Tibial artery (tissue), 4 donors: Measurements from ENCODE around the gene ETV6.

Source experiments
- DNase-seq, 2 donors: peaks; one replicate each; pipeline ENCODE4 v3.0.0-alpha.2; 2019
- H3K27ac ChIP-seq, 2 donors: fragments of 200-600 bp; sonication (generic) in 1 of 2; 1 replicate in 1 of 2; 2 replicates in 1 of 2; pipeline ENCODE4 v1.5.1; 2018 to 2019; ENCODE audit warnings: mild to moderate bottlenecking in 1 of 2
- H3K27me3 ChIP-seq, 2 donors: fragments of 200-600 bp; sonication (generic) in 1 of 2; one replicate each; pipeline versions ENCODE4 v1.5.1 to v1.6.0; 2016 to 2019
- H3K36me3 ChIP-seq, 3 donors: fragments of 200-600 bp; sonication (generic) in 2 of 3; one replicate each; pipeline ENCODE4 v1.5.1; 2016 to 2019; ENCODE audit warnings: mild to moderate bottlenecking in 2 of 3
- H3K4me1 ChIP-seq, 4 donors: fragments of 200-600 bp; sonication (generic) in 2 of 4; 1 replicate in 3 of 4; 2 replicates in 1 of 4; pipeline ENCODE4 v1.5.1; 2016 to 2019
- H3K4me3 ChIP-seq, 2 donors: fragments of 200-600 bp; sonication (generic) in 1 of 2; 1 replicate in 1 of 2; 2 replicates in 1 of 2; pipeline ENCODE4 v1.5.1; 2018 to 2019; ENCODE audit warnings: mild to moderate bottlenecking in 2 of 2
- H3K9me3 ChIP-seq, 3 donors: fragments of 200-600 bp; sonication (generic) in 1 of 3; one replicate each; pipeline ENCODE4 v1.5.1; 2016 to 2019
- intact Hi-C: fragments of 100-400 bp; cut with DNase I; formaldehyde crosslinking; loops from one replicate; pipeline ENCODE4 v1.15.0; 2023; ENCODE audit warnings: low total_unique reads
- TF ChIP-seq, protein P1 (sequence below), 2 experiments: fragments of 200-600 bp in 1 of 2; fragments of 450-650 bp in 1 of 2; IDR thresholded peaks; one replicate each; pipeline ENCODE4 v1.5.1; 2017 to 2019; ENCODE audit warnings: antibody characterized with exemption in 2 of 2, mild to moderate bottlenecking in 1 of 2, moderate library complexity in 1 of 2

ETV6 gene

DNA sequence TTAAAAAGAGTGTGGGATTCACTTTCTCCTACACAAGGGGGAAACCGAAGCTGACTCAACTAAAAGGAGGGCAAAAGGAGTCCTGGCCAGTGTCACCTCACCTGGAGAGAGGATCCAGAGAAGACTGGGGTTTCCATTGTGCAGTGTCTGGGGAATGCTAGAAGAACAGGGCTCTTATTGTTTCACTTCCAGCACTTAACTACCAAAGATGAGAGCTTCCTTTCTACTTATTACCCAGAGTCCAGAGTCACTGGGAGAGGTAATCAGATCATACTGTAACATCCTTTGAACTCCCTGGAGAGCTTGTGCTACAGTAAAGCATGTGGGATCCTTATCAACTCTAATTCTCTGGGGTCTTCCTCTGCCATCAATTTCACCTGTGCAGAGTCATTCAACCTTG lies 272.9 kb downstream of the ETV6 start:
- no peaks in the 10 kb centered on the region for H3K36me3 ChIP-seq
- intact Hi-C loops: no loop called here
- no peaks in the 10 kb centered on the region for H3K27me3 ChIP-seq
- H3K9me3 ChIP-seq: no peaks in the 10 kb centered on the region
- no peak for DNase-seq
- H3K4me3 ChIP-seq: no peak overlapping the region
- no peaks in the 10 kb centered on the region for H3K4me1 ChIP-seq
- TF ChIP-seq, protein P1, sequence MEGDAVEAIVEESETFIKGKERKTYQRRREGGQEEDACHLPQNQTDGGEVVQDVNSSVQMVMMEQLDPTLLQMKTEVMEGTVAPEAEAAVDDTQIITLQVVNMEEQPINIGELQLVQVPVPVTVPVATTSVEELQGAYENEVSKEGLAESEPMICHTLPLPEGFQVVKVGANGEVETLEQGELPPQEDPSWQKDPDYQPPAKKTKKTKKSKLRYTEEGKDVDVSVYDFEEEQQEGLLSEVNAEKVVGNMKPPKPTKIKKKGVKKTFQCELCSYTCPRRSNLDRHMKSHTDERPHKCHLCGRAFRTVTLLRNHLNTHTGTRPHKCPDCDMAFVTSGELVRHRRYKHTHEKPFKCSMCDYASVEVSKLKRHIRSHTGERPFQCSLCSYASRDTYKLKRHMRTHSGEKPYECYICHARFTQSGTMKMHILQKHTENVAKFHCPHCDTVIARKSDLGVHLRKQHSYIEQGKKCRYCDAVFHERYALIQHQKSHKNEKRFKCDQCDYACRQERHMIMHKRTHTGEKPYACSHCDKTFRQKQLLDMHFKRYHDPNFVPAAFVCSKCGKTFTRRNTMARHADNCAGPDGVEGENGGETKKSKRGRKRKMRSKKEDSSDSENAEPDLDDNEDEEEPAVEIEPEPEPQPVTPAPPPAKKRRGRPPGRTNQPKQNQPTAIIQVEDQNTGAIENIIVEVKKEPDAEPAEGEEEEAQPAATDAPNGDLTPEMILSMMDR (IDR thresholded peaks at IDR 0.05): no peak
- no peak overlapping the region for H3K27ac ChIP-seq

GRCh38 chr12:11923067-11923466 lies 273.6 kb downstream of the ETV6 start:
- no peaks in the 10 kb centered on the region for H3K4me1 ChIP-seq
- no peaks in the 10 kb centered on the region for H3K9me3 ChIP-seq
- no peak overlapping the region for H3K27ac ChIP-seq
- TF ChIP-seq, protein P1 (IDR thresholded peaks at IDR 0.05): no peak
- no peaks in the 10 kb centered on the region for H3K36me3 ChIP-seq
- intact Hi-C loops: no loop called here
- DNase-seq: no peak
- H3K4me3 ChIP-seq: no peak overlapping the region
- H3K27me3 ChIP-seq: no peaks in the 10 kb centered on the region

- no peak for DNase-seq
- Histone ChIP-seq H3K4me3 (no peak overlapping the region), H3K27me3 (no peaks in the 10 kb centered on the region), H3K27ac (no peak overlapping the region), H3K36me3 (no peaks in the 10 kb centered on the region), H3K4me1 (no peaks in the 10 kb centered on the region), H3K9me3 (no peaks in the 10 kb centered on the region)
- TF ChIP-seq, protein P1 (IDR thresholded peaks at IDR 0.05): no peak
- intact Hi-C loops: no loop called here
Measured at GRCh38 chr12:11927286-11927935, 277.9 kb downstream of the ETV6 start.

DNA sequence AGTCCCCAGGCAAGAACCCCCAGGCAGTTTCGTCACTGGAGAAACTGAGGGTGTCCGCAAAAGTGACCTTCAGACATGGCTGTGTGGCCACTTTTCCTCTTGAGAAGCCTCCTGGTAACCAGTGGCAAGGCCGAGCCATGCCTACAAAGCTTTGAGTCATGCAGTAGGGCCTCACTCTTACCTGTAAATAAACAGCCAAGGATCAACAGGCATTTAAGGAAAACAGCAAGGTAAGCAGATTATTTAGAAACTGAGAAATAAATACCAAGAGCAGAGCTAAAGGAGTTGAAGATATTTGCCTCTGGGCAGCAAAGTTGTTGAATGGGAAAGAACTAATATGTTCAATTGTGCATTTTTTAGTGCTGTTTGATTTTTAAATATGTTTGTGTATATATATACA lies 280.2 kb downstream of the ETV6 start:
- intact Hi-C loops: no loop called here

GRCh38 chr12:11939223-11939622 lies 289.7 kb downstream of the ETV6 start:
- intact Hi-C loops: no loop called here
- no peaks in the 10 kb centered on the region for H3K27me3 ChIP-seq
- TF ChIP-seq, protein P1 (IDR thresholded peaks at IDR 0.05): no peak
- H3K9me3 ChIP-seq: no peaks in the 10 kb centered on the region
- DNase-seq: no peak
- peaks cover 0 to 5% (median 0%) of the 10 kb centered on the region in 3 donors for H3K36me3 ChIP-seq
- H3K4me3 ChIP-seq: no peak overlapping the region
- no peak overlapping the region for H3K27ac ChIP-seq
- peaks cover 0 to 4% (median 3%) of the 10 kb centered on the region in 4 donors for H3K4me1 ChIP-seq

More for the DNA sequence above, 280.2 kb downstream of the ETV6 start:
- H3K27ac ChIP-seq: no peak overlapping the region
- no peak for DNase-seq
- TF ChIP-seq, protein P1 (IDR thresholded peaks at IDR 0.05): no peak
- no peaks in the 10 kb centered on the region for H3K9me3 ChIP-seq
- H3K36me3 ChIP-seq: no peaks in the 10 kb centered on the region
- no peaks in the 10 kb centered on the region for H3K4me1 ChIP-seq
- no peak overlapping the region for H3K4me3 ChIP-seq
- no peaks in the 10 kb centered on the region for H3K27me3 ChIP-seq
